Activated CD8-positive, alpha-beta memory T cell treated with anti-CD3 and anti-CD28 coated beads for 1 hour (primary cell): ENCODE data around the gene KLK2.
A peak's percentile ranks its signal among the peaks of the same experiment; 100 is the strongest.

Source experiments
- DNase-seq, 2 donors: peaks; one replicate each; pipeline ENCODE4 v3.0.0-alpha.2; 2020; ENCODE audit warnings: low read depth in 1 of 2; ENCODE audit errors: extremely low read depth in 1 of 2

The KLK2 gene

DNA sequence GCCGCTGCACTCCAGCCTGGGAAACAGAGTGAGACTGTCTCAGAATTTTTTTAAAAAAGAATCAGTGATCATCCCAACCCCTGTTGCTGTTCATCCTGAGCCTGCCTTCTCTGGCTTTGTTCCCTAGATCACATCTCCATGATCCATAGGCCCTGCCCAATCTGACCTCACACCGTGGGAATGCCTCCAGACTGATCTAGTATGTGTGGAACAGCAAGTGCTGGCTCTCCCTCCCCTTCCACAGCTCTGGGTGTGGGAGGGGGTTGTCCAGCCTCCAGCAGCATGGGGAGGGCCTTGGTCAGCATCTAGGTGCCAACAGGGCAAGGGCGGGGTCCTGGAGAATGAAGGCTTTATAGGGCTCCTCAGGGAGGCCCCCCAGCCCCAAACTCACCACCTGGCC is at the start of gene KLK2:
Gene KLK2, plus strand, starts transcription at position 384 of the 400 bp plus-strand sequence. CDS start 35 bp downstream, outside the sequence.
- DNase-seq: no peak

DNA sequence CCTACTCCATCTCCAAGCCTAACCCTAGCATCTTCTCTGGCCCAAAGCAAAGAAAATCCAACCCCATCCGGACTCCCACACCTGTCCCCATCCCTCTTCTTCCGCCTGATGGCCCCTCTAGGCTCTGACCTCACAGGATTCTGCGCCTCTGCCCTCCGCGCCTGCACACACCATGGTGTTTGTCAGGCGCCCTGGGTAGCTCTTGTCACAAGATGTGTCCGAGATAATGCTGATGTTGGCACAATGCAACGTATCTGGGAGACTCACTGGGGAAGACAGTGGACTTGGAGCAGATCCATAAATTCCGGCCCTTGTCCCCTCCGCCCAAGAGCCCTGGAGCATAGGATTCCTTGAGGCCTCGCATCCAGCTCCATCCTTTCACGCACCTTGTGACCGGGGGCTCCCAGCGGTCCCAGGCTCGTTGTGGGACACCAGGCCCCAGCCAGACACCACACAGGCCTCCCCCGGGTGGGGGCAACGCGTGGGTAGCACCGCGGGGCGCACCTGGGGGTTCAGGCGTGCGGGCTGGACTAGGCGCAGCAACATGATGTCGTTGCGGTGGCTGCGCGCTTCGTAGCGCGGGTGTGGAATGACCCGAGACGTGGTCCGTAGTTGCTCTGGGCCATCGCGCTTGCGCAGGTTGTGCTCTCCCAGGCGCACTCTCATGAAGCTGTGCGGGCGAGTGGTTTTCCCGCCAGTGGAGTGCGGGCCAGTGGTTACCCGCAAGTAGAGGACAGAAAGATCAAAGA is 46.6 kb upstream of the KLK2 start:
- DNase-seq: no peak

DNA sequence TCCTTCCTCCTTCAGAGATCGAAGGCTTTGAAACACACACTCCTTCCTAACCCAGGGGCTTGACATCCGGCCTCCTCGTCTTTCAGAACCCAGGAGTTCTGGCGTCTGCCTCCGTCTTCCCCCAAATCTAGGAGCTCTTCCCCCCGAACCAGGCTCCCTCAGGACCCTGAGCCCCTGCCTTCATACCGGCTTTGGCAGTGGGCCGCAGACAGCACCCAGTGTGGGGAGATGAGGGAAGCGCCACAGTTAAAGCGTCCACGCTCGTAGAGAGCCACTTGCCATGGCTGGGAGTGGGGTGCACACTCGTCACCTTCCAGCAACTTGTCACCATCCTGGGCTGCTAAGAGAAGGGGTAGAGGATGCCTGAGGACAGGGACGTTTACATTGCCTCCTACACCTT is 45.8 kb upstream of the KLK2 start:
- no peak for DNase-seq

DNA sequence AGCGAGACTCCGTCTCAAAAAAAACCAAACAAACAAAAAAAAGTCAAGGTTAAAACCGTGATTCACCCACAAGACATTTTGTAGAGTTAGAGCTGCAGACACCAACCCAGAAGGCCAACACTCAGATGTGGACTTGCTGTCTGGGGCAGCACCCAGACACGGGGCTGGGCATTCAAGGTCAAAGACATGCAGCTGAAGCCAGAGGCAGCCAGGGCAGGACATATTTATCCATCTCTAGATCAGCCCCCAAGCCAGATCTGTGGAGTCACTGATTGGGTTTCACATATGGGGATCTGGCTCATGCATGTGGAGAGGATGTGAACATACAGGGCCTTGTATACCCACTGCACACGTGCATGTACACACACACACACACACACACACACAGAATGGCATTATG is 43.4 kb upstream of the KLK2 start:
- DNase-seq: no peak

DNA sequence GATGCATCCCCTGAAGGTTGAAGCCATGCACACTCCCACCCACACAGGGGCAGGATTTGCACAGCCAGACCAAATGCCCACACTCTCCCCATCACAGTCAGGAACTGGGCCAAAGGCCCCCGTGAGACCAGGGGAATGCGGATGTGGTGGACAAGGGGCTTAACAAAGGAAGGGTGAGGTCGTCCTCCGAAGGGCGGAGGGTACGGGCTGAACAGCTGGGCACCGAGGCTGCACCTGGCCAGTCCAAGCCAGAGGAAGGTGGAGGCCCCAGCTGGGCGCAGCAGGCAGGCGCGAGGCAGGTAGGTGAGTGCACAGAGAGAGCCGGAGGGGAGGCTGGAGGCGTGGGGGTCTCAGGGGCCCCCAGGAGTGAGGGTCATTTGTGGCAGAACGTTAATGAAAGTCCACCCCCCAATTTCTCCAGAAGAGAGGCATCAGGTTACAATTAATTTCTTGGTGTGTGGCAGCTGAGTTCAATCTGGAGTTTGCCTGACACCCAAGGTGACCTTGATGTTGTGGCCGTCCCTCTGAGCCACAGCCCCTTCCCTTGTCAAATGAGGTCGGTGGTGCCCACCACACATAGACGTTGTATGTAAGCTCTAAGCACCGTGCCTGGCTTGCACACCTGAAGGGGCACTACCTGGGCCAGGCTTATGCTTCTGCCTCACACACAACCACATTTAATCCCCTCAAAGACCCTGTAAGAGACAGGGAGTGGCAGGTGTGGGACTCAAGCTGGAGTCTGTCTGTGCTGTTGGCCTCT is 42.8 kb upstream of the KLK2 start:
- DNase-seq: no peak

DNA sequence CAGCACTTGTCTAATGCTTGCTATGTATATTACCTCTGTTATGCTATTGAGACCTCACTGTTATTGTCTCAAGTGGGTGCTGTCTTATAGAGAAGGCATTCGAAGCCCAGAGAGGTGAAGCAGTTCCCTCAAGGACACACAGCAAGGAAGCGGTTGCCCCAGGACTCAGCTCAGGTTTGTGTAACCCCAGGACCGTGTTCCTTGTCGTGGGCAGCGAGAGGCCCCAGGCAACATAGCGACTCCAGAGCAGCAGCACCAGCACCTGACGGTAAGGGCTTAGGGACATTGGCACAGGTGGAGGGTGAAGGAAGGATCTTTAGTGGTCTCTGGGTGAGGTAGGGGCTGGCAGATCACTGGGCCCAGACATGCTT is 42.2 kb upstream of the KLK2 start:
- no peak for DNase-seq

DNA sequence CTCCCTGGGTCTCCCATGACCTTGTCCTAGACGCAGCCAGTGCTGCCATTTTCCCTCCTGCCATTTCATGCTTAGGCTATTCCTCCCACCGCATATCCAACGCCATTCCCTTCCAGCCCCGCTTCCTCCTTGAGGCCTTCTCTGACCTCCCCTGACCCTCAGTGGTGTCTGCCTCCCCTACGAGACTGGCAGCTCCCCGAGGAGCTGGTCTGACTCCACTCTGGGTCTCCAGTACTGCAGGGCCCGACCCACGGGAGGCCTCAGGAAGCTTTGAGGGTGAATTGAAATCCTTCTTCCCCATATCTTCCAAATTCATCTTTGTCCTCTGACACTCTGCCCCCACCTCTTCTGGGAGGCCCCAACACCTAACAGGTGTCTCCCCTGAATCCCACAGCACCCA is 40.6 kb upstream of the KLK2 start:
- DNase-seq: no peak

DNA sequence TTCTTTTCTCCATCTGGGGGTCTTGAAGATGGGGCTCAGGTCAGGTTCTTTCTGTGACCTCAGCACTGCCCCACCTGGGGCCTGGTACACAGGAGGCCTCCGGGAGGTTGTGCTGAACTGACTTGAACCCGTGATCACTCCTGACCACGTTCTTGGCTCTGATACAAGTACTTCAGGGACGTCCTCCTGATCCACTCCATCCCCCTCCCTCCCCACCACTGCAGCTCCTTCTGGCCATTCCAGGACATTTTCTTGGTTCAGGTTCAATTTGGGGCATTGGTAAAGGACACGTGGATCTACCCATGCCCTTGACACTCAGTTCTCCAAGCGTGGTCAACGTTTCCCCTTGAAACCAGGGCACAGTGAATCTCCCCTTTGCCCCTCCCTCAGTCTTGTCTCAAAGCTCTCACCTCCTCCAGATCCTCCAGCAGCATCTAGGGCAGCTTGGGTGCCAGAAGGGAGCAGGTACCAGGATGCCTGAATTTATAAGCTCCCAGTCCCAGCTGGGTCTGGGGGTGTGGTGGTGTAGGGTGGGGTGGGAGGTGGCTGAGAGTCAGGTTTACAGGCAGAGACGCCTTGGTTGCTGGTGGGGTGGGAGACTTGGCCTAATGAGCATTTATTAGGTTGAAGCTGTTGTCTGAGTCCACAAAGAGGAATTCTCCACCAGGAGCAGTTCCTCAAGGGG is 40.0 kb upstream of the KLK2 start, which contains the start of gene KLK15:
Gene KLK15, minus strand, starts transcription at position 458 of the 685 bp plus-strand sequence. CDS start 2,082 bp downstream, outside the sequence.
- DNase-seq: no peak

DNA sequence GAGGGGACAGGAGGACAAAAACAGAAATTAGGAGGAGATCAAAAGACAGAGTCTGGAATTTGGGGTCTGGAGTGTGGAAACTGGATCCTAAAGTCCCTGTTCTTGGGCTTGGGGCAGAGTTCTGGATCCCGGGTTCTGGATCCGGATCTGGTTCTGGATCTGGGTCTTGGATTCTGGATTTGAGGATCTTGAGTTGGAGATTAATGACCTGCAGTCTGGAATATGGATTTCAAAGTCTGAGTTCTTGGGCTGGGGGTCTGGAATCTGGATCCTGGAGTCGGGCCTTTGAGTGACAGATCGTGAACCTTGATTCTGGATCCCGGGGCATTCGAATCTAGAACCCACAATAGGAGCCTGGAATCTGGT is 39.5 kb upstream of the KLK2 start:
- no peak for DNase-seq

DNA sequence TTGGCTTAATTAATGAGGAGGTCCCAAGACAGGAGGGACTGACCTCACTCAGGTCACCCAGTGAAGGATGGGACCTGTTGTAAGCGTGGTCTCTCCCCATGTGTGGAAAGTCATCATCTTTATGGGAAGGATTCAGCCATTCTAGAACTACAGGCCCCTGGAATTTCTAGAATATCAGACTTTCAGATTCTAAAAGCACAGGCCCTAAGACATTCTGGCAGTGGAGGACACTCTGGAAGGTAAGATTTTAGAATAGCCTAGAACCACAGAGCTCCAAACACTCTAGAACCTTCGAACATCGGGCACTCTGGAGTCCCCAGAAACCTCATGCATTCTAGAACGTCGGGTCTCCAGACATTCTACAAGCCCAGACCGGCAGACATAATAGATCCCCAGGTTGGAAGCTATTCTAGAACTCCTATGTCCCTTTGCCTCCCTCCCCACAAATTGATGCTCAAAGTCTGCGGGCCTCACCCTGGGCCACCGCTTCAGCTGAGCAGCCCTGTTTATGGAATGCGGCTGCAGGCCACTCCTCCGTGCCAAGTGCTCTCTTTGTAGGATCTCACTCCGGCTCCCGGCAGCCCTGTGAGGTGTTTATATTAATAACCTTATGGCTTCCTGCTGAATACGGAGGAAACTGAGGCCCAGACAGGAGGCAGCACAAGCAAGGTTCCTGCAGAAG is 38.0 kb upstream of the KLK2 start:
- DNase-seq: no peak

DNA sequence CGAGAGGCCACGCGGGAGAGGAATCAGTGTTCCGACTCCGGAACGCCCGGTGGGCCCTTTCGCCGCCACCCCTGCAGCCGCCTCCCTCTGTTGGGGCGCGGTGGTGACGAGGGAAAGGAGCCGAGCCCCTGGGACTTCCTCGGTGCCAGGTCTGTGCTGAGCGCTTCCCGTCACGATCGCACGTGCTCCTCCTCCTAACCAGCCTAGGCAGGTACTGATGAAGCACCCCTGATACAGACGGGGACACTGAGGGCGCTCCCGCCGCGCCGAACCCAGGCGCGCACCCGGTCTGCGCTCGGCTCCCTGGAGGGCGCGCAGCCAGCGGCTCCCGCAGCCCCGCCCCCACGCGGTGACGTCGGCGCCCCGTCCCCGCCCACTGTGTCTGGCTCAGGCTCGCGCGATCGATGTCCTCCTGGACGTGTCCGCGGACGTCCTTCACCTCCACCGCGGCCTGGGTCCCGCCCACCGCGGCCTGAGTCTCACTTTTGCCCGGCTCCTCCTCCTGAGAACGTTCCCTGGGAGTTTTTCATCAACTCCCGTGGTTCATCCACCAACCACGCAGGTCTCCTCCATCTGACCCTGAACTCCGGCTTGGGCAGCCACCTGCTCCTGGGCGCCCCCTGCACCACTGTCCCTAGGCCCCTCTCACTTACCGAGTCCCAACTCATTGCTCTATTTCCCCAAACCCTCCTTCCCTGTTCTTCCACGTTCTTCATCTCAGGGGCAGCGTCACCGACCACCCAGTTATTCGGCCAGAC is 37.3 kb upstream of the KLK2 start:
- DNase-seq: peak in 1 of 2 donors; percentile 48

DNA sequence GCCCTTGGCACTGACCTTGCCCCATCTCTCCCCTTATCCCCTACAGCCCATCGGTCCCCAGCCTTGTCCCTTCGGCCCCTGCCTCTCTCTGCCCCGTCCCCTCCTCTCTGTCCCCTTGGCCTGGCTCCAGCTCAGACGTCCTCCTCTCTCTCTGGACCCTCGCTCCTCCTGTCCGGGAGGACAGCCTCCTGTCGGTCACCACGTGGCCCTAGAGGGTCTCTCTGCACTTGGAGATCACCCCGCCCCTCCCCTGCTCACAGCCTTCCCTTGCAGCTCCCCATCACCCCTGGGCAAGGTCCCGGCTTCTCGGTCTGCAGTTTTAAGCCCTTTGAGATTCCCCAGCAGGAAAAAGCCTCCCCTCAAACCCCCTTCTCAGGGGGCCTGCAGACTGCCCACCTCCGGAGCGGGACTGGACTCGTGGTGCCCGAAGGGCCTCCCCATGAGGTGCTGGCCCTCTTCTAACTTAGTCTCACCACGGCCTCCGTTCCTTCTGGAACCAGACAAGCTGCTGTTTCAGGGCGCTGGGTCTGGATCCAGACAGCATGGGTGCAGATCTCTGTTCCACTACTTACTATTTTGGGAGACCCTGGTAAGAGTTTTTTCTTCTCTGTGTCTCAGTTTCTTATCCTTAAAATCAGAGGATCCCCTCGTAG is 36.6 kb upstream of the KLK2 start:
- DNase-seq: no peak

DNA sequence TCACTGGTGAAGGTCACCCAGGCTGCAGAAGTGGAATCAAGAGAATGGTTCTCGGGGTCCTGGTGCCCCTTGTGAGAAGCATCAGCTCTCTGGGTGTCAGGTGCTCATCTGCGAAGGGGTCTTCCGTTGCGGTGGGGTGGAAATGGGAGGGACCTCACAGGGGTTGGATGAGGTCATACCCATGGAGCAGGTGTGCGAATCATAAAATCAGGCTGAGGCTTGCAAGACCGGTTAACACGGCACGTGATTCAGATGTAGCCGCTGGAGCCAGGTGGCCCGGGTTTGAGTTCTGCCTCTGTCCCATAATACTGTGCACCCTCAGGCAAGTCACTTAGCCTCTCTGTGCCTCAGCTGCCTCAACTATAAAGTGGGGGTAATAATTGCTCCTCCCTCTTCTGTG is 35.9 kb upstream of the KLK2 start:
- no peak for DNase-seq

DNA sequence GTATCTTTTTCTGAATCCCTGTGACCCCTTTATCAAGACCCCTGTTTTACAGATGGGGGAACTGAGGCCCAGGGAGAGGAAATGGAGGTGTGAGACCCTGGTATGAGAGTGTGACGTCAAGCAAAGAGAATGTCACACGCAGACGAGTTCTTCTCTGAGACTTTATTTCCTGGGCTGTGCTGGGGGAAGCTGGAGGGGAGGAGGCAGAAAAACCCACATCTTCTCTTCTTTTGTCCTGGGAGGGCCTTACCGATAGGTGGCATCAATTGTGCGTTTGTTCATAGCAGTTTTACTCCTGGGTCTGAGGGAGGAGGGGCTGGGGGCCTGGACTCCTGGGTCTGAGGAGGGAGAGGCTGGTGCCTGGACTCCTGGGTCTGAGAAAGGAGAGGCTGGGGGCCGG is 35.0 kb upstream of the KLK2 start:
- no peak for DNase-seq

DNA sequence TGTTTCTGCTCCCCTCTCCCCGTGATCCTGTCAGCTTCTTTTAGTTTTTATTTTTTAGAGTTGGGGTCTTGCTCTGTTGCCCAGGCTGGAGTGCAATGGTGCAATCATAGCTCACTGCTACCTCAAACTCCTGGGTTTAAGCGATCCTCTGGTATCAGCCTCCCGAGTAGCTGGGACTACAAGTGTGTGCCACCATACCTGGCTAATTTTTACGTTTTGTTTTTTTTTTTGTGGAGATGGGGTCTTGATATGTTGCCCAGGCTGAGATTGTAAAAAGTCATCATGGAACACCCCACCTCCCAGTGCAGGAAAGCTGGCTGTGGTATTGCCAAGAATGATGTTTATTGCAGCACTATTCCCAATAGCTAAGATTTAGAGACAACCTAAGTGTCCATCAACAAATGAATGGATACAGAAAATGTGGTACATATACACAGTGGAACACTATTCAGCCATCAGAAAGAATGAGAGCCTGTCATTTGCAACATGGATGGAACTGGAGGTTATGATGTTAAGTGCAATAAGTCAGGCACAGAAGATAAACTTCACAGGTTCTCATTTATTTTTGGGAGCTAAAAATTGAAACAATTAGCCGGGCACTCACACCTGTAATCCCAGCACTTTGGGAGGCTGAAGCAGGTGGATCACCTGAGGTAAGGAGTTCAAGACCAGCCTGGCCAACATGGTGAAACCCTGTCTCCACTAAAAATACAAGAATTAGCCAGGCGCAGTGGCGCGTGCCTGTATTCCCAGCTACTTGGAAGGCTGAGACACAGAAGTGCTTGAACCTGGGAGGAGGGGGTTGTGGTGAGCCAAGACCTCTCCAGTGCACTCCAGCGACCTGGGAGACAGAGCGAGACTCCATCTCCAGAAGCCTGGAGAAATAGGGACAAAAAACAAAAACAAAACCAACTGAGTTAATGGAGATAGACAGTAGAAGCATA is 33.3 kb upstream of the KLK2 start:
- no peak for DNase-seq

DNA sequence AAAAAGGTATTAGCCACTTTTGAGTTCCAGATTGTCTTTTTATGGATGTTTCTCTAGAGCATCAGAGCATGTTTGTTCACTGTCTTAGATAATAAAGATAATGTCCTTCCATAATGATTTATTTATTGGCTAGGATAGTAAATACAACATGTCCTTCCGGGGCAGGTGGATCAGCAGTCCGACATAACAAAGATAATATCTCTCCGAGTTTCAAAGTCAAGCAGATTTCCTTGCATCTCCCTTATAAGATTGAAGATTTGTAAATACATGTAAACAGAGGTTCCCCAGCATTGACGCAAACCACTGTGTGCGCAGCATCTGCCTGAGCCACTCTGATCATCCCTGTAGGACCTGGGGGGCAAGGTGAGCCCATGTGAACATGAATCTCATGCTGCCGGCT is 31.1 kb upstream of the KLK2 start:
- no peak for DNase-seq

DNA sequence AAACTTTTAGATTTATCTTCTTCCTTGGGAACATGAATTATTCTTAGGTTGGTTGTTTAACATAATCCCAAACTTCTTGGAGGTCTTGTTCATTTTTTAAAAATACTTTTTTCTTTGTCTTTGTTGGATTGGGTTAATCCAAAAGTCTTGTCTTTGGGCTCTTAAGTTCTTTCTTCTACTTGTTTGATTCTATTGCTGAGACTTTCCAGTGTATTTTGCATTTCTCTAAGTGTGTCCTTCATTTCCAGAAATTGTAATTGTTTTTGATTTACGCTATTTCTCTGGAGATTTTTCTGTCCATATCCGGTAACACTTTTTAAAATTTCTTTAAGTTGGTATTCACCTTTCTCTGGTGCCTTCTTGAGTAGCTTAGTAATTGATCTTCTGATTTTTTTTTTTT is 30.0 kb upstream of the KLK2 start:
- no peak for DNase-seq

DNA sequence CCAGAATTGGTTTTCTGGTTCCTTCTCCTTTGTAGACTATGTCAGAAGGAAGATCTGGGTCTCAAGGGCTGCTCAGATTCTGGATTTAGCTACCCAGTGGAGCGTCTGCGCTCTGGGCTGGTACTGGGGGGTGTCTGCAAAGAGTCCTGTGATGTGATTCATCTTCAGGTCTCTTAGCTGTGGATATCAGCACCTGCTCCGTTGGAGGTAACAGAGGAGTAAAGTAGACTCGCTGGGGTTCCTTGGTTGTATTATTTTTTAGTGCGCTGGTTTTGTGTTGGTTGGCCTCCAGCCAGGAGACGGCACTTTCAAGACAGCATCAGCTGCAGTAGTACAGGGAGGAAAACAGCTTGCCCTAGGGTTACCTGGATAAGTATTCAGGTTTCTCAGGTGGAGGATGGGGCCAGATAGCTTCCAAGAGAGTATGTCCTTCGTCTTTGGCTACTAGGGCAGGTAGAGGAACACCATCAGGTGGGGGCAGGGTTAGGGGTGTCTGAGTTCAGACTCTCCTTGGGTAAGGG is 29.5 kb upstream of the KLK2 start:
- no peak for DNase-seq
